NCI-H748 (cell line): Measurements from ENCODE around the gene FRMPD4.
"Not testable (repeated sequence)": the region's sequence is repeated elsewhere in the genome, so short reads cannot be mapped to it uniquely, and the experiment has no call there.

Experiments used
- DNase-seq: peaks from one replicate; lab custom pipeline; 2025; ENCODE audit not compliant: unreplicated experiment; lab: John Stamatoyannopoulos, UW

FRMPD4 gene

GRCh38 chrX:12494400-12495138 is 356.3 kb downstream of the FRMPD4 start:
- DNase-seq: no peak

GRCh38 chrX:12496343-12496742 is 358.1 kb downstream of the FRMPD4 start:
- peak; percentile 41 for DNase-seq

- peak; percentile 47 for DNase-seq
These were observed 359.7 kb downstream of the FRMPD4 start for GRCh38 chrX:12497832-12498591.

GRCh38 chrX:12505127-12505526 is 366.9 kb downstream of the FRMPD4 start:
- peak; percentile 11 for DNase-seq

GRCh38 chrX:12515384-12515783 is 377.1 kb downstream of the FRMPD4 start:
- not testable (repeated sequence) for DNase-seq

GRCh38 chrX:12526306-12526705 is 388.0 kb downstream of the FRMPD4 start:
- DNase-seq: no peak

- not testable (repeated sequence) for DNase-seq
These were observed 399.8 kb downstream of the FRMPD4 start for GRCh38 chrX:12538096-12538495.

- DNase-seq: peak; percentile 7
These were observed 404.0 kb downstream of the FRMPD4 start for GRCh38 chrX:12542251-12542650.

- peak; percentile 28 for DNase-seq
These were observed 410.1 kb downstream of the FRMPD4 start for GRCh38 chrX:12548341-12548740.

- DNase-seq: no peak
These were observed 410.5 kb downstream of the FRMPD4 start for GRCh38 chrX:12548746-12549145.

GRCh38 chrX:12554206-12554605 is 415.9 kb downstream of the FRMPD4 start:
- DNase-seq: no peak

GRCh38 chrX:12563121-12563520 is 424.8 kb downstream of the FRMPD4 start:
- DNase-seq: no peak

GRCh38 chrX:12564221-12564620 is 425.9 kb downstream of the FRMPD4 start:
- DNase-seq: no peak

- DNase-seq: peak; percentile 17
These were observed 429.6 kb downstream of the FRMPD4 start for GRCh38 chrX:12567857-12568256.

- DNase-seq: no peak
These were observed 432.7 kb downstream of the FRMPD4 start for GRCh38 chrX:12570859-12571501.

GRCh38 chrX:12579311-12579710 is 441.0 kb downstream of the FRMPD4 start:
- DNase-seq: no peak

- no peak for DNase-seq
These were observed 442.3 kb downstream of the FRMPD4 start for GRCh38 chrX:12580548-12580947.

GRCh38 chrX:12581546-12581945 is 443.3 kb downstream of the FRMPD4 start:
- no peak for DNase-seq

GRCh38 chrX:12582649-12583048 is 444.4 kb downstream of the FRMPD4 start:
- DNase-seq: no peak

- DNase-seq: no peak
These were observed 445.3 kb downstream of the FRMPD4 start for GRCh38 chrX:12583543-12583942.

GRCh38 chrX:12595720-12596119 is 457.4 kb downstream of the FRMPD4 start:
- no peak for DNase-seq

- no peak for DNase-seq
These were observed 471.8 kb downstream of the FRMPD4 start for GRCh38 chrX:12610079-12610478.
